OCI-LY7 (cell line): ENCODE data around the gene NTNG2. TPM values are rescaled to one million over a fixed set of nuclear protein-coding genes. Genes with fewer than 3 reads are reported as not detected.

ENCODE experiments used
- BruUV-seq: library from RNA; stranded (reverse); fragments of 400-500 nt; replicated peaks from 2 replicates; lab custom pipeline; 2021; lab: Mats Ljungman, UMichigan
- CTCF ChIA-PET: fragments of 300-600 bp; sonication (Branson Sonifier 250); formaldehyde crosslinking; loops from one replicate; lab custom pipeline; 2022; ENCODE audit warnings: antibody characterized with exemption; ENCODE audit not compliant: unreplicated experiment; lab: Charles Lee
- POLR2A ChIA-PET: fragments of 300-600 bp; sonication (Branson Sonifier 250); formaldehyde crosslinking; loops from one replicate; lab custom pipeline; 2022; ENCODE audit warnings: antibody characterized with exemption; lab: Charles Lee
- DNase-seq: peaks from one replicate; pipeline ENCODE4 v3.0.0-alpha.2; 2015; ENCODE audit warnings: low spot score
- H2AFZ ChIP-seq: fragments of 200-600 bp; sonication (generic), shearing (Covaris generic); 2 replicates; pipeline ENCODE4 v1.6.1; 2014; ENCODE audit warnings: mild to moderate bottlenecking, antibody characterized with exemption, low read length, moderate library complexity
- H3K27ac ChIP-seq: fragments of 200-600 bp; sonication (generic); 2 replicates; pipeline ENCODE4 v1.5.1; 2014; ENCODE audit warnings: mixed run types, low read depth, mild to moderate bottlenecking, moderate library complexity, low read length, inconsistent platforms; ENCODE audit not compliant: poor library complexity, severe bottlenecking
- H3K36me3 ChIP-seq: fragments of 200-600 bp; sonication (generic); 2 replicates; pipeline ENCODE4 v1.6.1; 2014; ENCODE audit warnings: mild to moderate bottlenecking, antibody characterized with exemption, low read length, moderate library complexity, mixed read lengths; ENCODE audit not compliant: insufficient read depth
- H3K4me1 ChIP-seq: fragments of 200-600 bp; sonication (generic); 2 replicates; pipeline ENCODE4 v1.5.1; 2014; ENCODE audit warnings: mild to moderate bottlenecking, low read length; ENCODE audit not compliant: insufficient read depth, poor library complexity, severe bottlenecking
- H3K4me2 ChIP-seq: fragments of 200-600 bp; sonication (generic); 2 replicates; pipeline ENCODE4 v1.6.1; 2014; ENCODE audit warnings: mild to moderate bottlenecking, low read length
- H3K4me3 ChIP-seq: fragments of 200-600 bp; sonication (generic); 2 replicates; pipeline ENCODE4 v1.5.1; 2014; ENCODE audit warnings: mild to moderate bottlenecking, low read depth, low read length; ENCODE audit not compliant: poor library complexity, severe bottlenecking
- H3K79me2 ChIP-seq: fragments of 200-600 bp; sonication (generic); 2 replicates; pipeline ENCODE4 v1.6.1; 2016; ENCODE audit warnings: low read depth, mild to moderate bottlenecking, low read length, moderate library complexity, mixed read lengths; ENCODE audit not compliant: insufficient read depth
- H3K9me2 ChIP-seq: fragments of 200-600 bp; sonication (generic); 2 replicates; pipeline ENCODE4 v1.6.1; 2016; ENCODE audit warnings: mild to moderate bottlenecking, low read length, mixed read lengths; ENCODE audit not compliant: insufficient read depth
- H3K9me3 ChIP-seq: fragments of 200-600 bp; sonication (generic); 2 replicates; pipeline ENCODE4 v1.6.1; 2014; ENCODE audit warnings: mild to moderate bottlenecking, mixed run types, low read length, mixed read lengths
- H4K20me1 ChIP-seq: fragments of 200-600 bp; sonication (generic); 2 replicates; pipeline ENCODE4 v1.6.1; 2014; ENCODE audit warnings: mild to moderate bottlenecking, antibody characterized with exemption, low read length, moderate library complexity, mixed read lengths; ENCODE audit not compliant: insufficient read depth
- EZH2phosphoT487 ChIP-seq: fragments of 200-600 bp; sonication (generic); IDR thresholded peaks from 2 replicates; pipeline ENCODE4 v1.6.1; 2018; ENCODE audit warnings: low read depth, borderline replicate concordance, mild to moderate bottlenecking, mixed run types, antibody characterized with exemption, low read length, moderate library complexity, mixed read lengths
- intact Hi-C: fragments of 100-400 bp; cut with micrococcal nuclease; formaldehyde crosslinking; loops from one replicate; pipeline ENCODE4 v1.10.0; 2022; ENCODE audit not compliant: unreplicated experiment
- total RNA-seq, 2 experiments: library from RNA; depleted of rRNA in 1 of 2; stranded (reverse); fragments of >200 nt in 1 of 2; shearing (Covaris generic) in 1 of 2; gene quantifications; 2 replicates each; pipeline ENCODE4 v1.2.3, GENCODE V29; 2014 to 2022
- TF ChIP-seq, protein P1 (sequence below): fragments of 200-600 bp; sonication (generic); conservative IDR thresholded peaks from 2 replicates; pipeline ENCODE4 v1.5.1; 2014; ENCODE audit warnings: mild to moderate bottlenecking, antibody characterized with exemption, low read length, moderate library complexity, mixed read lengths

NTNG2 gene
- total RNA-seq, 2 experiments from 2014 or later: 3.2 to 7.5 TPM

DNA sequence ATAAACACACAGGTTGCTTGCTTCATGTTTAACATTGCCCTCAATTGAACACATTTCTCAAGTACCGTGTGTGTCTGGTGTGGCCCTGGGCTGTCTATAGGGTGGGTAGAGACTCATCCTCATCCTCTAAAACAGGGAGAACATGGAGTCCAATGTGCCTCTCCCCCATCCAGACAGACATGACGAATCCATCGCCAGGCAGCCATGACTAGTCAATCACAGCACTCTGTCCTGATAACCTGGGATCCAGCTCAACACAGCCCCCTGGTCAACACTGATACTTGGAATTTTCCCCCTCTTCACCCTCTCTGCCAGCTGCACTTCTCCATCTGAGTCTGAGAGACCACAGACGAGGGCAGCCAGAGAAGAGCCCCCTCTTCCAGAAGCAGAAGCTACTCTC lies 10.7 kb upstream of the NTNG2 start:
- no peak for DNase-seq
- POLR2A ChIA-PET: no interaction called here
- TF ChIP-seq, protein P1, sequence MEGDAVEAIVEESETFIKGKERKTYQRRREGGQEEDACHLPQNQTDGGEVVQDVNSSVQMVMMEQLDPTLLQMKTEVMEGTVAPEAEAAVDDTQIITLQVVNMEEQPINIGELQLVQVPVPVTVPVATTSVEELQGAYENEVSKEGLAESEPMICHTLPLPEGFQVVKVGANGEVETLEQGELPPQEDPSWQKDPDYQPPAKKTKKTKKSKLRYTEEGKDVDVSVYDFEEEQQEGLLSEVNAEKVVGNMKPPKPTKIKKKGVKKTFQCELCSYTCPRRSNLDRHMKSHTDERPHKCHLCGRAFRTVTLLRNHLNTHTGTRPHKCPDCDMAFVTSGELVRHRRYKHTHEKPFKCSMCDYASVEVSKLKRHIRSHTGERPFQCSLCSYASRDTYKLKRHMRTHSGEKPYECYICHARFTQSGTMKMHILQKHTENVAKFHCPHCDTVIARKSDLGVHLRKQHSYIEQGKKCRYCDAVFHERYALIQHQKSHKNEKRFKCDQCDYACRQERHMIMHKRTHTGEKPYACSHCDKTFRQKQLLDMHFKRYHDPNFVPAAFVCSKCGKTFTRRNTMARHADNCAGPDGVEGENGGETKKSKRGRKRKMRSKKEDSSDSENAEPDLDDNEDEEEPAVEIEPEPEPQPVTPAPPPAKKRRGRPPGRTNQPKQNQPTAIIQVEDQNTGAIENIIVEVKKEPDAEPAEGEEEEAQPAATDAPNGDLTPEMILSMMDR: no peak
- TF ChIP-seq EZH2phosphoT487: no peak
- BruUV-seq: no TSS peak
- Histone ChIP-seq H3K4me2 (no peak overlapping the region), H3K36me3 (no peaks in the 10 kb centered on the region), H2AFZ (no peak overlapping the region), H3K79me2 (no peaks in the 10 kb centered on the region), H3K4me3 (no peak overlapping the region), H4K20me1 (no peaks in the 10 kb centered on the region), H3K27ac (no peak overlapping the region), H3K4me1 (no peaks in the 10 kb centered on the region), H3K9me3 (no peaks in the 10 kb centered on the region), H3K9me2 (no peaks in the 10 kb centered on the region)
- CTCF ChIA-PET: no interaction called here
- intact Hi-C loops: no loop called here

DNA sequence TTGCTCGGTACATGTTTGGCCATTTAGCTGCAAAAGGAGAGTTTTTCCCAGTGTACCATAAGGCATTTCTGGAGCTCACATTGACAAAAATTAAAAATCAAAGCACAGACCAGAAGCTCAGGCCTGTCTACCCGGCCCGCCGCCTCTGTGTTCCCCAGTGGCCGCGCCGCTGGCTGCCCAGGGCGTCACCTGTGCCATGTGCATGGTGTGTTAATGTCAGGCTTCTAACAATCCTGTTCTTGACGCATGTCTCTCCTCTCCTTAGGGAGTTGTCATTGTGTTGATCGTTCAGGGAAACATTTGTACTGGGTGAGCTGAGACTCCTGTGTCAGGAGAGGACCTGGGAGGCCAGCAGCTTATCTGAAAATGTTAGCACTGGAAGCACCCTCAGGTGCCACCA lies 9.6 kb upstream of the NTNG2 start:
- CTCF ChIA-PET: no interaction called here
- H3K4me3 ChIP-seq: no peak overlapping the region
- no peaks in the 10 kb centered on the region for H3K9me3 ChIP-seq
- no peak overlapping the region for H2AFZ ChIP-seq
- TF ChIP-seq, protein P1: no peak
- TF ChIP-seq EZH2phosphoT487: no peak
- H3K9me2 ChIP-seq: no peaks in the 10 kb centered on the region
- no peaks in the 10 kb centered on the region for H4K20me1 ChIP-seq
- no peak overlapping the region for H3K4me2 ChIP-seq
- intact Hi-C loops: no loop called here
- no peaks in the 10 kb centered on the region for H3K79me2 ChIP-seq
- no peaks in the 10 kb centered on the region for H3K4me1 ChIP-seq
- no peak overlapping the region for H3K27ac ChIP-seq
- BruUV-seq: no TSS peak
- no peak for DNase-seq
- no peaks in the 10 kb centered on the region for H3K36me3 ChIP-seq
- POLR2A ChIA-PET: no interaction called here

DNA sequence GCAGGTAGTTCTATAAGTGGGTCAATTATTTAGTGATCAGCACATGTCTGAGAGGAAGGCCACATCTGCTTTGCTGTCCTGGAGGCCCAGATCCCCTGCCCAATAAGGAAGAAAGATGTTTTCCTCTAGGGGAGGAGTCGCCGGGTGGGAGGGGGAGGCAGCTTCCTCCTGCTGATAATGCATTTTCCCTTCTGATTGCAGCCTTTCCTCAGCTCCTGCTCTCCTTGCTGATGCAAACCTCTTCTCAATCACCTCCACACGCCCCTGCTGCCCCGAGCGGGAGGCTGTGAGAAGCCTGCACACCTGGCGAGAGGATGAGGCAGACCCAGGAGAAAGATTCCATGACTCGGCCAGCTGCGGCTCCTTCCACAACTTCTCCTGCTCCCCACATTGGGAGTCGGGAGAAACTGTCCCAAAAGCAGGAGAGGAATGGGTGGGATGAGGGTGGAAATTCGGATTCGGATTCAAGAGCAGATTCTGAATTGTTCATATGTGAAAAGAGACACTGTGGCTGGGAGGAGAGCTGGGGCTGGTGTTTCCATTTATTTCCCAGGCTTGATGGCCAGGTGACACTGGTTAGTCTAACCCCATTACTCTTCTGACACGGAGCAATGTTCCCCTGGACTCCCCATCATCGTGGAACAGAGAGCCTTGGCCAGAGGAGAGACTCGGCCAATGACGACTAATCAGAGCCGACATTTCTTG lies 6.8 kb upstream of the NTNG2 start:
- DNase-seq: no peak
- Histone ChIP-seq H3K9me2 (no peaks in the 10 kb centered on the region), H3K27ac (no peak overlapping the region), H3K4me2 (no peak overlapping the region), H3K36me3 (no peaks in the 10 kb centered on the region), H3K9me3 (no peaks in the 10 kb centered on the region), H3K4me1 (peaks cover 15% of the 10 kb centered on the region), H3K79me2 (no peaks in the 10 kb centered on the region), H4K20me1 (no peaks in the 10 kb centered on the region), H2AFZ (no peak overlapping the region), H3K4me3 (no peak overlapping the region)
- intact Hi-C loops: no loop called here
- no TSS peak for BruUV-seq
- CTCF ChIA-PET: no interaction called here
- TF ChIP-seq, protein P1: no peak
- no peak for TF ChIP-seq EZH2phosphoT487
- POLR2A ChIA-PET: no interaction called here
